ENCODE results near the gene PES1. TPM values are rescaled to one million over a fixed set of nuclear protein-coding genes. Genes with fewer than 3 reads are reported as not detected.

The PES1 gene
- total and polyA plus RNA-seq, 2 of the 13 experiments (the other 11 are each of a cell fraction or from before 2014, with no cell fraction given), result 65.1 to 94.7 TPM

DNA sequence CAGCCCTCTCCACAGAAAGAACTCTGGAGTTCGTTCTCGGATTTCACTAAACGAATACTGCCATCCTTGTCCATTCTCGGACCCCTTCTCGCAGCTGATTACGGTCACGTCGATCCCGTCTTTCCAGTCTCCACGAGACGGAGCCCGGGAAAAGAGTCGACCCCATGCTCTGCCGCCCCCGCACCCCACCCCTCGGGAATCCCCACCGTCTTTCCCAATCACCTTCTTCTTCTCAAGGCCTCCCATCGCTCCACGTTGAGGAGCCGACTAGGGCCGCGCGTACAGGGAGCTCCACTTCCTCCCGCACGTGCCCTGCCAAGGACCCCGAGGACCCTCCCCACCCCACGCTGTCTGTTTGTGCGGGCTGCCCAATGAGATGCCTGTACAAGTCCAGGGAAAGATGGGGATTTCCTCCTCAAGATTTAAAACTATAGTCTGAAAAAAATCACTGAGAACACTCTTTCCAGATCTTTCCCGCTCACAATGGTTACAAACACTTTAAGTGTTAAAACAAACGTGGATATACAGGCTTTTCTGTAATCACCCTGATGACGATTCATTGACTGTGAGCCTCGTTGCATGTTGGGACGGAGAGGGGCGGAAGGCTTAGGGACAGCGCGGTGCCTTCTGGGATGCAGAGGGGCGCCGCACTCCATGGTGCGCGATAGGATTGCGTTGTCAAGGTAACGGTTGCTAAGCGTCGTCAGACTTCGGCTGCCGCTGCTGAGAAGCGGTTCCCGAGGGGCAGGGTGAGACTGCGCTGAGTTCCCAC is at the start of gene PES1 (continued):
- TF ChIP-seq, protein P1, sequence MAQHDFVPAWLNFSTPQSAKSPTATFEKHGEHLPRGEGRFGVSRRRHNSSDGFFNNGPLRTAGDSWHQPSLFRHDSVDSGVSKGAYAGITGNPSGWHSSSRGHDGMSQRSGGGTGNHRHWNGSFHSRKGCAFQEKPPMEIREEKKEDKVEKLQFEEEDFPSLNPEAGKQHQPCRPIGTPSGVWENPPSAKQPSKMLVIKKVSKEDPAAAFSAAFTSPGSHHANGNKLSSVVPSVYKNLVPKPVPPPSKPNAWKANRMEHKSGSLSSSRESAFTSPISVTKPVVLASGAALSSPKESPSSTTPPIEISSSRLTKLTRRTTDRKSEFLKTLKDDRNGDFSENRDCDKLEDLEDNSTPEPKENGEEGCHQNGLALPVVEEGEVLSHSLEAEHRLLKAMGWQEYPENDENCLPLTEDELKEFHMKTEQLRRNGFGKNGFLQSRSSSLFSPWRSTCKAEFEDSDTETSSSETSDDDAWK (CRISPR knock-in tag; IDR thresholded peaks at IDR 0.05), result no peak
- TF ChIP-seq ZKSCAN8 (CRISPR knock-in tag; IDR thresholded peaks at IDR 0.05; ENCODE audit: borderline replicate concordance), result no peak
- TF ChIP-seq, protein P2, sequence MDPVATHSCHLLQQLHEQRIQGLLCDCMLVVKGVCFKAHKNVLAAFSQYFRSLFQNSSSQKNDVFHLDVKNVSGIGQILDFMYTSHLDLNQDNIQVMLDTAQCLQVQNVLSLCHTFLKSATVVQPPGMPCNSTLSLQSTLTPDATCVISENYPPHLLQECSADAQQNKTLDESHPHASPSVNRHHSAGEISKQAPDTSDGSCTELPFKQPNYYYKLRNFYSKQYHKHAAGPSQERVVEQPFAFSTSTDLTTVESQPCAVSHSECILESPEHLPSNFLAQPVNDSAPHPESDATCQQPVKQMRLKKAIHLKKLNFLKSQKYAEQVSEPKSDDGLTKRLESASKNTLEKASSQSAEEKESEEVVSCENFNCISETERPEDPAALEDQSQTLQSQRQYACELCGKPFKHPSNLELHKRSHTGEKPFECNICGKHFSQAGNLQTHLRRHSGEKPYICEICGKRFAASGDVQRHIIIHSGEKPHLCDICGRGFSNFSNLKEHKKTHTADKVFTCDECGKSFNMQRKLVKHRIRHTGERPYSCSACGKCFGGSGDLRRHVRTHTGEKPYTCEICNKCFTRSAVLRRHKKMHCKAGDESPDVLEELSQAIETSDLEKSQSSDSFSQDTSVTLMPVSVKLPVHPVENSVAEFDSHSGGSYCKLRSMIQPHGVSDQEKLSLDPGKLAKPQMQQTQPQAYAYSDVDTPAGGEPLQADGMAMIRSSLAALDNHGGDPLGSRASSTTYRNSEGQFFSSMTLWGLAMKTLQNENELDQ (CRISPR knock-in tag; IDR thresholded peaks at IDR 0.05; ENCODE audit: borderline replicate concordance), result no peak
- TF ChIP-seq, protein P3, sequence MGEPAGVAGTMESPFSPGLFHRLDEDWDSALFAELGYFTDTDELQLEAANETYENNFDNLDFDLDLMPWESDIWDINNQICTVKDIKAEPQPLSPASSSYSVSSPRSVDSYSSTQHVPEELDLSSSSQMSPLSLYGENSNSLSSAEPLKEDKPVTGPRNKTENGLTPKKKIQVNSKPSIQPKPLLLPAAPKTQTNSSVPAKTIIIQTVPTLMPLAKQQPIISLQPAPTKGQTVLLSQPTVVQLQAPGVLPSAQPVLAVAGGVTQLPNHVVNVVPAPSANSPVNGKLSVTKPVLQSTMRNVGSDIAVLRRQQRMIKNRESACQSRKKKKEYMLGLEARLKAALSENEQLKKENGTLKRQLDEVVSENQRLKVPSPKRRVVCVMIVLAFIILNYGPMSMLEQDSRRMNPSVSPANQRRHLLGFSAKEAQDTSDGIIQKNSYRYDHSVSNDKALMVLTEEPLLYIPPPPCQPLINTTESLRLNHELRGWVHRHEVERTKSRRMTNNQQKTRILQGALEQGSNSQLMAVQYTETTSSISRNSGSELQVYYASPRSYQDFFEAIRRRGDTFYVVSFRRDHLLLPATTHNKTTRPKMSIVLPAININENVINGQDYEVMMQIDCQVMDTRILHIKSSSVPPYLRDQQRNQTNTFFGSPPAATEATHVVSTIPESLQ (CRISPR knock-in tag; conservative IDR thresholded peaks at IDR 0.05), result 0 out of 2 replicates have a peak, but pooled peaks have one; percentile 47
- TF ChIP-seq CCDC6 (CRISPR knock-in tag; IDR thresholded peaks at IDR 0.05), result no peak
- TF ChIP-seq CERS6 (CRISPR knock-in tag; IDR thresholded peaks at IDR 0.05), result no peak
- TF ChIP-seq ZNF781 (CRISPR knock-in tag; IDR thresholded peaks at IDR 0.05; ENCODE audit: borderline replicate concordance, not compliant biosample characterization), result no peak
- TF ChIP-seq, protein P4, sequence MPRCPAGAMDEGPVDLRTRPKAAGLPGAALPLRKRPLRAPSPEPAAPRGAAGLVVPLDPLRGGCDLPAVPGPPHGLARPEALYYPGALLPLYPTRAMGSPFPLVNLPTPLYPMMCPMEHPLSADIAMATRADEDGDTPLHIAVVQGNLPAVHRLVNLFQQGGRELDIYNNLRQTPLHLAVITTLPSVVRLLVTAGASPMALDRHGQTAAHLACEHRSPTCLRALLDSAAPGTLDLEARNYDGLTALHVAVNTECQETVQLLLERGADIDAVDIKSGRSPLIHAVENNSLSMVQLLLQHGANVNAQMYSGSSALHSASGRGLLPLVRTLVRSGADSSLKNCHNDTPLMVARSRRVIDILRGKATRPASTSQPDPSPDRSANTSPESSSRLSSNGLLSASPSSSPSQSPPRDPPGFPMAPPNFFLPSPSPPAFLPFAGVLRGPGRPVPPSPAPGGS (CRISPR knock-in tag; IDR thresholded peaks at IDR 0.05), result 0 out of 2 replicates have a peak, but pooled peaks have one; percentile 12
- 0 out of 2 replicates have a peak, but pooled peaks have one; percentile 18 for TF ChIP-seq ZNF563 (CRISPR knock-in tag; IDR thresholded peaks at IDR 0.05)
- peak; percentile 94 for TF ChIP-seq ARNTL (CRISPR knock-in tag; IDR thresholded peaks at IDR 0.05)
- TF ChIP-seq ZSCAN5A (CRISPR knock-in tag; IDR thresholded peaks at IDR 0.05; ENCODE audit: borderline replicate concordance), result 0 out of 2 replicates have a peak, but pooled peaks have one; percentile 33
- TF ChIP-seq ZNF674 (CRISPR knock-in tag; IDR thresholded peaks at IDR 0.05; ENCODE audit: low read depth), result no peak
- 0 out of 2 replicates have a peak, but pooled peaks have one; percentile 47 for TF ChIP-seq CBFB (CRISPR knock-in tag; IDR thresholded peaks at IDR 0.05)
- no peak for TF ChIP-seq NR1H2 (CRISPR knock-in tag; IDR thresholded peaks at IDR 0.05; ENCODE audit: borderline replicate concordance, low read depth)
- no peak for TF ChIP-seq ZMYM3 (CRISPR knock-in tag; IDR thresholded peaks at IDR 0.05)
- TF ChIP-seq ZBTB25 (CRISPR knock-in tag; IDR thresholded peaks at IDR 0.05), result no peak
- no peak for TF ChIP-seq NR2F6 (IDR thresholded peaks at IDR 0.05)
- no peak for TF ChIP-seq NR2F6 (CRISPR knock-in tag; IDR thresholded peaks at IDR 0.05)

All from HepG2 (cell line).